Stimulated activated CD4-positive, alpha-beta T cell treated with anti-CD3 and anti-CD28 coated beads, Interleukin-1b, Interleukin-23, amount 100 ng/mL, for 1 hour (primary cell): Measurements from ENCODE around the gene VANGL2.
A peak's percentile ranks its signal among the peaks of the same experiment; 100 is the strongest.

Source experiments
- DNase-seq, 2 donors: peaks; one replicate each; pipeline ENCODE4 v3.0.0-alpha.2; 2020; ENCODE audit warnings: low read depth in 2 of 2

VANGL2 gene

DNA sequence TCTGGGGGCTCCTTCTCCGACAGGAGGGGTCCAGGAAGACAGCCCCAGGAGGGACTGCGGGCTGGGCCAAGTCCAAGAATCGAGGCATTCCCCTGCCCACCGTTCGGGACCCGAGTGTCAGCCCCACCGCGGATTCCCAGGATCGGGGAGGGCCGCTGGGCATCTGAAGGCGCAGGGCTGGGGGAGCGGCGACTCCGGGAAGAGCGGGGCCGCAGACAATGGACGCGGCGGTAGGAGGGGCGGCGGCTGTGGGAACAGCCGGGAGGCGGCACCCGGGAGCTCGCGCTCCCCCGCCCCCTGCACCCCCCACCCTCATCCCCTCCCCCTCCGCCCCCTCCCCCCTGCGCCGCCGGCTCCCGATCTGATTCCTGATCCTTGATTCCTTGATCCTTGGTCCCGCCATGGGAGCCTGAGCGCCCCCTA, at the start of gene VANGL2:
Gene VANGL2, plus strand, starts transcription at position 342 of the 423 bp plus-strand sequence. CDS start 15,274 bp downstream, outside the sequence.
- peak in 1 of 2 donors; percentile 18 for DNase-seq

- no peak for DNase-seq
These were observed 48.7 kb upstream of the VANGL2 start for GRCh38 chr1:160351629-160352028.

DNA sequence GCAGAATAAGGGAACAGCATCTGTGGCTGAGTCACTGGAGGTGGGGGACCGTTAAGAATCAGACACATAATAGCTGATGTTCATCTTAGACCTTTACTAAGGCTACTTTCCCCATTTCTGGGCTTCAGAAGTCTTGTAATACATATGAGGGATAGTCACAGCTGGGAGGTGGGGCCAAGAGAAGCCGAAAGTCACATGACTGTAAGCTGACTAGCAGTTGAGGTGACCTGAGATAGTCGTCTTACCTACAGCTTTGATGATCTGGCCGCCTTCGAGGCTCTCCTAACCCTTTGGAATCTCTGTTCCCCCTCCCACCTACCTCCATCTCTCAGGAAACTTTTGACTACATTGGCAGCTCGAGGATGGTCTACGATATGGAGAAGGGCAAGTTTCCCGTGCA, 47.8 kb upstream of the VANGL2 start:
- DNase-seq = no peak

DNA sequence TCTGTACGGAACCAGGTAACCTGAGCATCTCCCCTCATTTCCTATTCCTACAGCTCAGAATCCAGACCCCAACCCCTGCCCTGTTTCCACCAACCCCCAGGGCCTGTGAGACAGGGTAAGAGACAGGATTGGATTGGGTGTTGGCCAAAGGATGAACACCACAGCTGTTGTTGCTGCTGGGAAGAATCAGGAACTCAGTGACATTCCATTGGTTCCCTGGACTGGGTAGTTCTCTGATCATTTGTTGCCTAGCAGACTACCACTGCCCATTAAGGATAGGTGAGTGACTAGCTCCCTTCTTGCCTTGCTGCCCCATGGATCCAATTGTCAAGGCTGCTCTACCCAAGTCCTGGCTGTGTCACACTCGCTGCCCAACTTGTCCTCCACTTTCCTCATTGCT, 47.1 kb upstream of the VANGL2 start:
- no peak for DNase-seq

DNA sequence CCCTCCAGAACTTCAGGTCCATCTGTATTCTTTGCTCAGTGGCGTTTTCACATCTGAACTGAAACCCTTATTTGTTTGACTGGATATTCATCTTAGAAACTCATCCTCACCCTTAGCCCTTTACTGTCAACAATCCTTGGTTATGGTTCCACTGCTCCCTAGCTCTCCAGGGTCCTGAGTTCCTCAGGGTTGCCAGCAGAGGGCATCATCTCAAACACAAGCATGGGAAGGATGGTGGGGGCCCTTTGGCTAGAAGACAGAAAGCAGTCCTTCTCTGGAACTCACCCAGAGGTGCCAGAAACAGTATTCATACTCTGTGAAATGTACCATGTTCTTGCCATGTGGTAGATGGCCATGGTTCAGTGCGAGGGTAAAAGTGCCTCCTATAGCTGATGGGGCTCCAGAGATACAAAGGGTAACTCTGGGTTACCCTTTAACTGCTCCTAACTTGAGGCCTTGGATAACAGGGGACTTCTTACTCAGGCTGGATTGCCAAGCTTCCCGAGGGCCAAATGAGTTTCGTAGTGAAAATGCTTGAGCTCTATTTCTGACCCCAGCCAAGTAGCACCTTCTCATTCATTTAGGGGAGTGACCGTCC, 45.9 kb upstream of the VANGL2 start:
- DNase-seq = no peak

GRCh38 chr1:160357286-160358002, 42.9 kb upstream of the VANGL2 start:
- no peak for DNase-seq

- no peak for DNase-seq
These were observed 42.3 kb upstream of the VANGL2 start for GRCh38 chr1:160358073-160358472.

- no peak for DNase-seq
These were observed 40.7 kb upstream of the VANGL2 start for GRCh38 chr1:160359559-160360226.

GRCh38 chr1:160360227-160360695, 40.1 kb upstream of the VANGL2 start:
- no peak for DNase-seq

- DNase-seq = no peak
These were observed 39.2 kb upstream of the VANGL2 start for GRCh38 chr1:160361199-160361598.

- DNase-seq = no peak
These were observed 38.6 kb upstream of the VANGL2 start for GRCh38 chr1:160361814-160362167.

GRCh38 chr1:160362168-160362957, 38.0 kb upstream of the VANGL2 start:
- DNase-seq = no peak

GRCh38 chr1:160363010-160363409, 37.4 kb upstream of the VANGL2 start:
- DNase-seq = no peak

- DNase-seq = no peak
These were observed 36.2 kb upstream of the VANGL2 start for GRCh38 chr1:160363951-160364735.

- DNase-seq = no peak
These were observed 35.0 kb upstream of the VANGL2 start for GRCh38 chr1:160365325-160365724.

DNA sequence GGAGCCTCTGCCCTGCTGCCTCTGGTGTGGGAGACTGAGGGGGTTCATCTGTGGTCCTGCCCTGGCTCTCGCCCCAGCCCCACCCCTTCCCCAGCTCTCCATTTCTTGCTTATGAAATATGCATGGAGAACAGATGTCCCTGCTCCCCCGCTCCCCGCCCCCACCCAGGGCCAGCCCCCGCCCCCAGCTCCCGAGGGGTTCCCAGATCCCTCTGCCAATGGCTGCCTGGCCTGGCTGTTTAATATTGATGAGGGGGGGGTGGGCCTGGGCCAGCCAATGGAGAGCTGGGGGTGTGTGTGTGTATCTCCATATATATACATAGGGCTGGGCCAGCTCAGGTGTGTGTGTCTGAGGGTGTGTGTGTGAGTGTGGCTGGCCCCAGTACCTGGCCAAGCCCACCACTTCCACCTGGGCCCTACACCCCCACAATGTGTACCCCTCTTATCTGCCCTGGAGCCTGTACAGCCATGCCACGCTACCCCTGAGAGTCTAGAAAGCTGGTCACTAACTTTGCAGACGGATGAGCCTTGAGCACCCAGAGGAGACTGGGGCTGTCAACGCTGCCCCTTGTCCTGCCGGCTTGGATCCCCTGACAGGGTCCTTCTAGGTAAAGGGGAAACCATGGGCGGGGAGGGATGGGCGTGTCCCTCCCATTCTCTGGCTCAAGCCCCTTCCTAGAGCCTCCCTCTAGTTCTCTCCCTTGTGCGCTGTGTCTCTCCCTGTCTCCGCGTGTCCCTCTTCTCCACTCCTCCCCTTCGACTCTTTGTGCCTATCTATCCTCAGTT, 33.4 kb upstream of the VANGL2 start, which contains the start of gene NHLH1:
Gene NHLH1, plus strand, starts transcription at position 341 of the 785 bp plus-strand sequence. CDS start 3,661 bp downstream, outside the sequence.
- DNase-seq = no peak

DNA sequence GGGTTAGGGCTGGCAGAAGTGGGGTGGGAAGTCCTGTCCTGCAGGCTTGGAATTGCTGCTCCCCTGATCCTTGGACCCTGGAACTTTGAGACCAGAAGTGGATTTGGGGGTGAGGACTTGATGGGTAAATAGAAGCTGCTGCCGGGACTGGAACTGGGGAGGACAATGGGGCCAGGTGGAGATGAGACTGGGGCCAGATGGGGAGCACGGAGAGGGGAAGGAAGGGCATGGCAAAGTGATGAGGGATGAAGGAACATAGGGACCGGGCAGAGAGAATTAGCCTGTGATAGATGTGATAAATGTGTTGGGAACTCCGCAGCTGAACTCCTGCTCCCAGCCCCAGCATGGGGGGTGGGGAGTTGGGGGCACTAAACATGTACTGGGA, 32.9 kb upstream of the VANGL2 start:
- no peak for DNase-seq

DNA sequence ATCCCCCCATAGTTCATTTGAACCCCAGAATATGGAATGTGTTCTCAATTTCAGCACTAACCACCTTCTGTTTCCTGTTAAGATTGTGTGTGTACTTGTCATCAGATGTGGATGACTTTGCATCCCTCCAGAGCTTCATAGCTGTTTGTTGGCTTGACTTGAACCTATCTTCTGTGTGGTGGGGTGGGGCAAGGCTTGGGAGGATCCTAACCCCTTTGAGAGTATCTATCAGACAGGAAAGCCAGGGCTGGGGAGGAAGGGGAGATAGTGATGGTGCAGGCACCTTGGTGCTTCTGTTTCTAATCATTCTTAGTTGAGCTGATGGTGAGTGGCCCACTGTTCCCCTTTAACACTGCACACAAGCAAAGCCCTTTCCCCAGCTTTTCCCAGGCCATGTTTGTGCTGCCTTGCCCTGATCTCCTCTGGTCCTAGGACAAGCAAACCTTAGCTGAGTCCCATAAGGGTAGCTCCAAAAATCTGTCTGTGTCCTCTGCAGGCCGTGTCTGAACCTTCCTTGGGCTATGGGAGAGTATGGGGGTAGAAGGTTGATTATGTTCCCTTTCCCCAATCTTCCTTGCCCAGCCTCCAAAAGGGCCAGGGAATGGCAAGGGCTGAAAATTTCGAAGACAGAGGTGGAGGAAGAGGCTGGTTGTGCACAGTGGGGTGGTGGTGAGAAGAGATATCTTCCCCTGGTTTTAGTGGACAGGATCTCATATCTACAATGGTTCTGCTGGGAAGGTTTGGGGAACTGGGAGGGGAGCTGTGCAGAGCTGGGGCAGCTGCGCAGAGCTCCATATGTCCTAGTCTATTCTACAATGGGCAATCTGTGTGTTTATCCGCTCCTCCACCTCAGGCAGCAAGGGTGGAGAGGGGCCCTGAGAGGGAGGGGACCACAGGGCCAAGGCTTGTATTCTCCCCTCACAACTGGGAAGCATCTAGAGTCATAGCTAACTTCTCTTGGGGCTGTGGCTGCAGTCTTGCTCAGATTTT, 32.1 kb upstream of the VANGL2 start:
- no peak for DNase-seq

DNA sequence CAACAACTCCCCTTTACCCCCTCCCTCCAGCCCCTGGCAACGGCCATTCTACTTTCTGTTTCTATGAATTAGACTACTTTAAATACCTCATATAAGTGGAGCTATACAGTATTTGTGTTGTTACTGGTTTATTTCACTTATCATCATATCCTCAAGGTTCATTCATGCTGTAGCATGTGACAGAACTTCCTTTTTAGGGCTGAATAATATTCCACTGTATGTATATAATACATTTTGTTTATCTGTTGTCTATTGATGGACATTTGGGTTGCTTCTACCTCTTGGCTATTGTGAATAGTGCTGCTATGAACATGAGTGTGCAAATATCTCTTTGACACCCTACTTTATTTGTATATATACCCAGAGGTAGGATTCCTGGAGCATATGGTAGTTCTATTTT, 31.3 kb upstream of the VANGL2 start:
- DNase-seq = no peak
